IMR-90 (cell line): ENCODE measurements around the gene SEMA4A. TPM values are rescaled to one million over a fixed set of nuclear protein-coding genes. Genes with fewer than 3 reads are reported as not detected.

Experiments used
- ATAC-seq: fragments of 200-7000 bp; cut with Tn5 transposase; 2 replicates; pipeline ENCODE4 v1.9.1; 2020; ENCODE audit warnings: low read depth, mild to moderate bottlenecking, moderate library complexity
- BruUV-seq: library from RNA; stranded (reverse); fragments of 400-500 nt; replicated peaks from 2 replicates; lab custom pipeline; 2021; lab: Mats Ljungman, UMichigan
- CTCF ChIA-PET: fragments of 300-600 bp; formaldehyde crosslinking; extraction: SDS; loops from one replicate; lab custom pipeline; 2021; ENCODE audit warnings: antibody characterized with exemption; lab: Yijun Ruan, JAX
- POLR2A ChIA-PET: fragments of 300-600 bp; sonication (Branson Sonifier 250); formaldehyde crosslinking; loops from one replicate; lab custom pipeline; 2022; ENCODE audit warnings: antibody characterized with exemption; ENCODE audit not compliant: unreplicated experiment; lab: Charles Lee
- DNase-seq: peaks from one replicate; pipeline ENCODE4 v3.0.0; 2013
- H2AFZ ChIP-seq: replicated peaks from 2 replicates; pipeline ENCODE3; 2013; ENCODE audit warnings: low read length, mild to moderate bottlenecking; ENCODE audit not compliant: poor library complexity
- H2AK5ac ChIP-seq: 2 replicates; pipeline ENCODE4 v1.6.1; 2013; ENCODE audit warnings: low read depth, low read length, inconsistent platforms
- H2AK9ac ChIP-seq: replicated peaks from 2 replicates; pipeline ENCODE3; 2013; ENCODE audit warnings: mild to moderate bottlenecking, low read depth, low read length, moderate library complexity; ENCODE audit not compliant: poor library complexity
- H2BK120ac ChIP-seq: 2 replicates; pipeline ENCODE4 v1.6.1; 2013; ENCODE audit warnings: low read depth, low read length, inconsistent platforms
- H2BK15ac ChIP-seq: 3 replicates; pipeline ENCODE4 v1.6.1; 2013; ENCODE audit warnings: low read depth, low read length, inconsistent platforms
- H2BK20ac ChIP-seq: 2 replicates; pipeline ENCODE4 v1.6.1; 2013; ENCODE audit warnings: low read depth, mild to moderate bottlenecking, inconsistent platforms, low read length, moderate library complexity
- H2BK5ac ChIP-seq: 2 replicates; pipeline ENCODE4 v1.6.1; 2013; ENCODE audit warnings: mild to moderate bottlenecking, low read depth, low read length, inconsistent platforms; ENCODE audit not compliant: poor library complexity, severe bottlenecking
- H3K14ac ChIP-seq: replicated peaks from 2 replicates; pipeline ENCODE4 v1.6.1; 2013; ENCODE audit warnings: low read depth, low read length, inconsistent platforms
- H3K18ac ChIP-seq: 2 replicates; pipeline ENCODE4 v1.6.1; 2013; ENCODE audit warnings: low read depth, low read length, control low read depth
- H3K23ac ChIP-seq: 2 replicates; pipeline ENCODE4 v1.6.1; 2013; ENCODE audit warnings: low read depth, low read length, inconsistent platforms
- H3K27ac ChIP-seq: 2 replicates; pipeline ENCODE4 v1.5.1; 2013; ENCODE audit warnings: mild to moderate bottlenecking, control low read depth, low read length; ENCODE audit not compliant: insufficient read depth
- H3K27me3 ChIP-seq: 2 replicates; pipeline ENCODE4 v1.6.1; 2013; ENCODE audit warnings: low read length; ENCODE audit not compliant: control insufficient read depth, insufficient read depth
- H3K36me3 ChIP-seq: 2 replicates; pipeline ENCODE4 v1.6.1; 2013; ENCODE audit warnings: low read length, mixed read lengths; ENCODE audit not compliant: control insufficient read depth, insufficient read depth
- H3K4ac ChIP-seq: 2 replicates; pipeline ENCODE4 v1.6.1; 2013; ENCODE audit warnings: low read depth, low read length, inconsistent platforms
- H3K4me1 ChIP-seq: 2 replicates; pipeline ENCODE4 v1.6.1; 2013; ENCODE audit warnings: low read length, mixed read lengths; ENCODE audit not compliant: control insufficient read depth, insufficient read depth
- H3K4me2 ChIP-seq: 2 replicates; pipeline ENCODE4 v1.6.1; 2013; ENCODE audit warnings: low read depth, mild to moderate bottlenecking, control low read depth, low read length, moderate library complexity
- H3K4me3 ChIP-seq: 2 replicates; pipeline ENCODE4 v1.5.1; 2013; ENCODE audit warnings: low read depth, mild to moderate bottlenecking, control low read depth, low read length, moderate library complexity; ENCODE audit not compliant: insufficient read depth
- H3K56ac ChIP-seq: 2 replicates; pipeline ENCODE4 v1.6.1; 2013; ENCODE audit warnings: low read length, inconsistent platforms; ENCODE audit not compliant: insufficient read depth; ENCODE audit errors: extremely low read depth
- H3K79me1 ChIP-seq, 2 experiments: 2 replicates each; pipeline ENCODE4 v1.6.1; 2013; ENCODE audit warnings: low read length in 2 of 2, inconsistent platforms in 1 of 2, low read depth in 1 of 2
- H3K9ac ChIP-seq: 2 replicates; pipeline ENCODE4 v1.6.1; 2013; ENCODE audit warnings: low read depth, low read length, control low read depth
- H3K9me1 ChIP-seq: 2 replicates; pipeline ENCODE4 v1.6.1; 2013; ENCODE audit warnings: low read length, inconsistent platforms; ENCODE audit not compliant: insufficient read depth
- H3K9me3 ChIP-seq: 2 replicates; pipeline ENCODE4 v1.6.1; 2013; ENCODE audit warnings: low read length; ENCODE audit not compliant: control insufficient read depth, insufficient read depth
- H4K20me1 ChIP-seq: 2 replicates; pipeline ENCODE4 v1.6.1; 2013; ENCODE audit warnings: low read length, inconsistent platforms; ENCODE audit not compliant: insufficient read depth
- H4K5ac ChIP-seq: 2 replicates; pipeline ENCODE4 v1.6.1; 2013; ENCODE audit warnings: mild to moderate bottlenecking, low read depth, low read length, control low read depth
- H4K8ac ChIP-seq, 2 experiments: 2 replicates each; pipeline ENCODE4 v1.6.1; 2013; ENCODE audit warnings: low read depth in 2 of 2, low read length in 2 of 2, control low read depth in 1 of 2, inconsistent platforms in 1 of 2
- H4K91ac ChIP-seq: 2 replicates; pipeline ENCODE4 v1.6.1; 2013; ENCODE audit warnings: low read depth, low read length, inconsistent platforms; ENCODE audit not compliant: insufficient read depth
- NFE2L2 ChIP-seq: fragments of 150-350 bp; IDR thresholded peaks from 2 replicates; pipeline ENCODE4 v1.6.1; 2016; ENCODE audit warnings: low read depth, mild to moderate bottlenecking, low read length
- POLR2A ChIP-seq: IDR thresholded peaks from 2 replicates; pipeline ENCODE4 v1.6.1; 2012; ENCODE audit warnings: mild to moderate bottlenecking, low read depth, low read length
- SMC3 ChIP-seq: fragments of 150-350 bp; IDR thresholded peaks from 2 replicates; pipeline ENCODE4 v1.6.1; 2016; ENCODE audit warnings: low read depth, mild to moderate bottlenecking, antibody characterized with exemption, low read length, moderate library complexity
- WGBS, 2 experiments: methylation state at CpG; one replicate each; pipeline versions ENCODE4 v1.1.5 to v1.1.7; 2013; ENCODE audit warnings: missing lambda C conversion rate in 2 of 2; ENCODE audit not compliant: insufficient read length in 1 of 2; ENCODE audit errors: extremely low coverage in 2 of 2; 5-methylcytosine and 5-hydroxymethylcytosine counted together
- dilution Hi-C: fragments of 300-500 bp; cut with HindIII; formaldehyde crosslinking; loops from one replicate; pipeline ENCODE4 v1.14.3; 2018; ENCODE audit warnings: low sequenced_read_pairs; ENCODE audit not compliant: unreplicated experiment
- in situ Hi-C: fragments of 300-500 bp; cut with MboI; formaldehyde crosslinking; loops from 3 replicates; pipeline ENCODE4 v1.14.3; 2019; ENCODE audit warnings: low sequenced_read_pairs, inconsistent platforms, mixed read lengths
- intact Hi-C: fragments of 100-400 bp; cut with micrococcal nuclease; formaldehyde crosslinking; loops from 2 replicates; pipeline ENCODE4 v1.10.0; 2022
- polyA plus RNA-seq, 3 experiments: library from polyadenylated mRNA; depleted of rRNA; stranded (reverse); fragments of >200 nt; gene quantifications; 2 replicates each; pipeline ENCODE4 v1.2.3, GENCODE V29; 2012; ENCODE audit warnings: low replicate concordance in 1 of 3
- total RNA-seq: library from RNA; depleted of rRNA; stranded (reverse); fragments of >200 nt; gene quantifications from 2 replicates; pipeline ENCODE4 v1.2.3, GENCODE V29; 2012
- TF ChIP-seq, protein P1 (sequence below): conservative IDR thresholded peaks from 2 replicates; pipeline ENCODE4 v1.5.1; 2012; ENCODE audit warnings: mild to moderate bottlenecking, low read depth, low read length, improper control_type of control experiment

SEMA4A gene
- total and polyA plus RNA-seq, 2 of the 4 experiments (the other 2 are of a cell fraction): 0.18 to 0.86 TPM

DNA sequence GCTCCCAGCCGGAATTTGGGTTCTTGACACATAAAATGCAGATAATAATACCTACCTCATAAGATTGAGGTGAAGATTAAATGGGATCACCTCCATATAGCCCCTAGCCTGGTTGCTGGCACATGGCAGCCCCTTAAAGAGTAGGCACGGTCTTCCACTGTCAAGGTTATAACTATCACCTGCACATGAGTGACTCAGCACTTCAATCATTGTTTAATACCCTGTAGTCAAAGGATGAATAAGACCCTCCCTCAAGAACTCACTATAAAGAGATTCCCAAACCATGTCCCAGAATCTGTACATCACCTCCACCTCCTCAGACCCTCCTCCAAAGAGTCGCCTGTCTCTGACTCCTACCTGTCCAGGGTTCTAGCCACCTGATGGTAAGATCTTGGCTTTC, 45.3 kb upstream of the SEMA4A start:
- TF ChIP-seq POLR2A (0 out of 2 replicates have a peak, but pooled peaks have one; percentile 15), SMC3 (no peak), NFE2L2 (no peak)
- TF ChIP-seq, protein P1, sequence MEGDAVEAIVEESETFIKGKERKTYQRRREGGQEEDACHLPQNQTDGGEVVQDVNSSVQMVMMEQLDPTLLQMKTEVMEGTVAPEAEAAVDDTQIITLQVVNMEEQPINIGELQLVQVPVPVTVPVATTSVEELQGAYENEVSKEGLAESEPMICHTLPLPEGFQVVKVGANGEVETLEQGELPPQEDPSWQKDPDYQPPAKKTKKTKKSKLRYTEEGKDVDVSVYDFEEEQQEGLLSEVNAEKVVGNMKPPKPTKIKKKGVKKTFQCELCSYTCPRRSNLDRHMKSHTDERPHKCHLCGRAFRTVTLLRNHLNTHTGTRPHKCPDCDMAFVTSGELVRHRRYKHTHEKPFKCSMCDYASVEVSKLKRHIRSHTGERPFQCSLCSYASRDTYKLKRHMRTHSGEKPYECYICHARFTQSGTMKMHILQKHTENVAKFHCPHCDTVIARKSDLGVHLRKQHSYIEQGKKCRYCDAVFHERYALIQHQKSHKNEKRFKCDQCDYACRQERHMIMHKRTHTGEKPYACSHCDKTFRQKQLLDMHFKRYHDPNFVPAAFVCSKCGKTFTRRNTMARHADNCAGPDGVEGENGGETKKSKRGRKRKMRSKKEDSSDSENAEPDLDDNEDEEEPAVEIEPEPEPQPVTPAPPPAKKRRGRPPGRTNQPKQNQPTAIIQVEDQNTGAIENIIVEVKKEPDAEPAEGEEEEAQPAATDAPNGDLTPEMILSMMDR: no peak
- H4K8ac ChIP-seq: no peak overlapping the region
- no peak overlapping the region for H3K9ac ChIP-seq
- no peak overlapping the region for H4K91ac ChIP-seq
- no TSS peak for BruUV-seq
- H3K4me2 ChIP-seq: no peak overlapping the region
- H3K27me3 ChIP-seq: no peaks in the 10 kb centered on the region
- H2BK20ac ChIP-seq: no peak overlapping the region
- no peak overlapping the region for H2BK120ac ChIP-seq
- no peaks in the 10 kb centered on the region for H3K9me3 ChIP-seq
- H2BK5ac ChIP-seq: no peak overlapping the region
- 80% methylated on average over 1 of the region's 3 CpGs; no CpG with 5 or more reads in 1 of the 2 experiments for WGBS, 2 experiments
- no peak overlapping the region for H3K4ac ChIP-seq
- H3K9me1 ChIP-seq: peaks cover 22% of the 10 kb centered on the region
- no peak overlapping the region for H3K4me3 ChIP-seq
- in situ Hi-C loops: no loop called here
- CTCF ChIA-PET: no interaction called here
- dilution Hi-C loops: no loop called here
- H3K4me1 ChIP-seq: peaks cover 33% of the 10 kb centered on the region
- peak overlapping the region; percentile 12 for H2AK9ac ChIP-seq
- H3K27ac ChIP-seq: no peak overlapping the region
- H3K18ac ChIP-seq: no peak overlapping the region
- no peak overlapping the region for H3K56ac ChIP-seq
- no peak overlapping the region for H3K14ac ChIP-seq
- no peak overlapping the region for H4K5ac ChIP-seq
- POLR2A ChIA-PET: no interaction called here
- peaks cover 11 to 60% of the 10 kb centered on the region in 2 experiments for H3K79me1 ChIP-seq
- no peak overlapping the region for H3K23ac ChIP-seq
- H2BK15ac ChIP-seq: 0 out of 3 replicates have a peak overlapping the region, but pooled peaks have one; percentile 11
- intact Hi-C loops: no loop called here
- H4K20me1 ChIP-seq: no peaks in the 10 kb centered on the region
- no peak overlapping the region for H2AK5ac ChIP-seq
- no peak overlapping the region for H2AFZ ChIP-seq
- DNase-seq (no peak), ATAC-seq (no peak)
- no peaks in the 10 kb centered on the region for H3K36me3 ChIP-seq
